SK-N-DZ (cell line): ENCODE measurements around the gene PDLIM4.

ENCODE experiments used
- DNase-seq: peaks from one replicate; pipeline ENCODE4 v3.0.0-alpha.2; 2015; ENCODE audit warnings: low spot score

PDLIM4 gene

GRCh38 chr5:132267166-132267739, 9.8 kb downstream of the PDLIM4 start:
- DNase-seq, result no peak

GRCh38 chr5:132267931-132268768, 10.7 kb downstream of the PDLIM4 start:
- no peak for DNase-seq

GRCh38 chr5:132268769-132269551, 11.5 kb downstream of the PDLIM4 start:
- peak; percentile 53 for DNase-seq

- DNase-seq, result no peak
These were observed 12.3 kb downstream of the PDLIM4 start for GRCh38 chr5:132269635-132270334.

- DNase-seq, result no peak
These were observed 12.8 kb downstream of the PDLIM4 start for GRCh38 chr5:132270335-132270665.

- DNase-seq, result no peak
These were observed 13.2 kb downstream of the PDLIM4 start for GRCh38 chr5:132270706-132271105.

GRCh38 chr5:132271251-132272246, 14.1 kb downstream of the PDLIM4 start:
- no peak for DNase-seq

GRCh38 chr5:132272311-132273210, 15.1 kb downstream of the PDLIM4 start:
- DNase-seq, result peak; percentile 67

- no peak for DNase-seq
These were observed 16.1 kb downstream of the PDLIM4 start for GRCh38 chr5:132273631-132274030.

- no peak for DNase-seq
These were observed 16.7 kb downstream of the PDLIM4 start for GRCh38 chr5:132274050-132274792.

- DNase-seq, result no peak
These were observed 18.1 kb downstream of the PDLIM4 start for GRCh38 chr5:132275367-132276220.

GRCh38 chr5:132277256-132277655, 19.8 kb downstream of the PDLIM4 start:
- no peak for DNase-seq

- DNase-seq, result no peak
These were observed 20.7 kb downstream of the PDLIM4 start for GRCh38 chr5:132277971-132278853.

GRCh38 chr5:132279801-132280200, 22.3 kb downstream of the PDLIM4 start:
- no peak for DNase-seq

- no peak for DNase-seq
These were observed 23.1 kb downstream of the PDLIM4 start for GRCh38 chr5:132280371-132281240.
